Testis (tissue), 2 donors: ENCODE measurements around the gene MAGEA8.

Experiments used
- POLR2A ChIP-seq: fragments of 450-650 bp; IDR thresholded peaks from one replicate; pipeline ENCODE4 v1.6.1; 2017; ENCODE audit warnings: antibody characterized with exemption, mild to moderate bottlenecking, moderate library complexity
- TF ChIP-seq, protein P1 (sequence below), 3 experiments: fragments of 450-650 bp in 2 of 3; fragments of 200-600 bp in 1 of 3; sonication (generic) in 1 of 3; IDR thresholded peaks; one replicate each; pipeline ENCODE4 v1.5.1; 2016 to 2019; ENCODE audit warnings: antibody characterized with exemption in 3 of 3, mild to moderate bottlenecking in 2 of 3, moderate library complexity in 1 of 3

DNA sequence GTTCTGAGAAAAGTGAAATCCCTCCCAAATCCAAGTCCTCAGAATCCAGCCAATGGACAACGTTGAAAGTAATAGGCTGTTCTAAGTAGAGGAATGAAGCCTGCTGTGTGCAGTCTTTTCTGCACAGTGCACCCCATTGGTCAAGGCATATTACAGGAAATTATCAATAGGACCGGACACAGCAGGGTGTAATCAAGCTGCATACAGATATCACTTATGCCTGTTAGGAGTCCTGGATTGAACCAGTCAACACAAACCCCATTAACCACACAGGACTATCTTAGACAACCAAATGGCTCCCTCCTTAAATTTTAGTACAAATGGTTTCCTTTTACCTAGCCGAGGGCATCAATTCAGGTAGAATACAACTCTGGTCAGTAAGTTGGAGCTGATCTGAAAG, 34.2 kb upstream of the MAGEA8 start:
- TF ChIP-seq, protein P1, sequence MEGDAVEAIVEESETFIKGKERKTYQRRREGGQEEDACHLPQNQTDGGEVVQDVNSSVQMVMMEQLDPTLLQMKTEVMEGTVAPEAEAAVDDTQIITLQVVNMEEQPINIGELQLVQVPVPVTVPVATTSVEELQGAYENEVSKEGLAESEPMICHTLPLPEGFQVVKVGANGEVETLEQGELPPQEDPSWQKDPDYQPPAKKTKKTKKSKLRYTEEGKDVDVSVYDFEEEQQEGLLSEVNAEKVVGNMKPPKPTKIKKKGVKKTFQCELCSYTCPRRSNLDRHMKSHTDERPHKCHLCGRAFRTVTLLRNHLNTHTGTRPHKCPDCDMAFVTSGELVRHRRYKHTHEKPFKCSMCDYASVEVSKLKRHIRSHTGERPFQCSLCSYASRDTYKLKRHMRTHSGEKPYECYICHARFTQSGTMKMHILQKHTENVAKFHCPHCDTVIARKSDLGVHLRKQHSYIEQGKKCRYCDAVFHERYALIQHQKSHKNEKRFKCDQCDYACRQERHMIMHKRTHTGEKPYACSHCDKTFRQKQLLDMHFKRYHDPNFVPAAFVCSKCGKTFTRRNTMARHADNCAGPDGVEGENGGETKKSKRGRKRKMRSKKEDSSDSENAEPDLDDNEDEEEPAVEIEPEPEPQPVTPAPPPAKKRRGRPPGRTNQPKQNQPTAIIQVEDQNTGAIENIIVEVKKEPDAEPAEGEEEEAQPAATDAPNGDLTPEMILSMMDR (IDR thresholded peaks at IDR 0.05), result no peak
- TF ChIP-seq POLR2A, result no peak
